Esophagus squamous epithelium (tissue), 5 donors: ENCODE measurements around the gene MOB3C. TPM values are rescaled to one million over a fixed set of nuclear protein-coding genes. Genes with fewer than 3 reads are reported as not detected.

Experiments used
- DNase-seq: peaks from one replicate; lab custom pipeline; 2025; lab: John Stamatoyannopoulos, UW
- H3K27ac ChIP-seq, 4 donors: fragments of 200-600 bp; sonication (generic); one replicate each; pipeline ENCODE4 v1.5.1; 2016 to 2019; ENCODE audit warnings: mild to moderate bottlenecking in 1 of 4
- H3K27me3 ChIP-seq, 4 donors: fragments of 200-600 bp; sonication (generic); 1 replicate in 3 of 4; 2 replicates in 1 of 4; pipeline versions ENCODE4 v1.5.1 to v1.6.0; 2017 to 2021; ENCODE audit warnings: antibody characterized with exemption in 1 of 4
- H3K36me3 ChIP-seq, 3 donors: fragments of 200-600 bp; sonication (generic); one replicate each; pipeline ENCODE4 v1.5.1; 2016 to 2019
- H3K4me1 ChIP-seq, 3 donors: fragments of 200-600 bp; sonication (generic); one replicate each; pipeline ENCODE4 v1.5.1; 2017 to 2019
- H3K4me3 ChIP-seq, 4 donors: fragments of 200-600 bp; sonication (generic); 1 replicate in 3 of 4; 2 replicates in 1 of 4; pipeline ENCODE4 v1.5.1; 2016 to 2019; ENCODE audit warnings: mild to moderate bottlenecking in 2 of 4, moderate library complexity in 1 of 4
- H3K9me3 ChIP-seq, 3 donors: fragments of 200-600 bp; sonication (generic); one replicate each; pipeline ENCODE4 v1.5.1; 2016 to 2019
- POLR2A ChIP-seq, 4 donors: fragments of 450-650 bp; IDR thresholded peaks; one replicate each; pipeline ENCODE4 v1.6.1; 2017; ENCODE audit warnings: antibody characterized with exemption in 4 of 4, mild to moderate bottlenecking in 4 of 4, moderate library complexity in 3 of 4
- WGBS, 2 donors: methylation state at CpG; one replicate each; pipeline ENCODE4 v1.1.5; 2018; 5-methylcytosine and 5-hydroxymethylcytosine counted together
- intact Hi-C: fragments of 100-400 bp; cut with DNase I; formaldehyde crosslinking; loops from one replicate; pipeline ENCODE4 v1.15.0; 2022
- total RNA-seq, 4 donors: library from RNA; depleted of rRNA; stranded (reverse); fragments of >200 nt; gene quantifications; one replicate each; pipeline ENCODE4 v1.1.0, GENCODE V29; 2016
- TF ChIP-seq, protein P1 (sequence below), 6 experiments: fragments of 450-650 bp in 4 of 6; fragments of 200-600 bp in 2 of 6; sonication (generic) in 2 of 6; IDR thresholded peaks; one replicate each; pipeline ENCODE4 v1.5.1; 2016 to 2019; ENCODE audit warnings: antibody characterized with exemption in 6 of 6, mild to moderate bottlenecking in 4 of 6, moderate library complexity in 4 of 6
- donor health status: DM: yes; HTN: yes; CAD: no.

Gene MOB3C
- total RNA-seq, 4 donors from 2014 or later, result 12.0 to 29.3 (median 18.7) TPM

DNA sequence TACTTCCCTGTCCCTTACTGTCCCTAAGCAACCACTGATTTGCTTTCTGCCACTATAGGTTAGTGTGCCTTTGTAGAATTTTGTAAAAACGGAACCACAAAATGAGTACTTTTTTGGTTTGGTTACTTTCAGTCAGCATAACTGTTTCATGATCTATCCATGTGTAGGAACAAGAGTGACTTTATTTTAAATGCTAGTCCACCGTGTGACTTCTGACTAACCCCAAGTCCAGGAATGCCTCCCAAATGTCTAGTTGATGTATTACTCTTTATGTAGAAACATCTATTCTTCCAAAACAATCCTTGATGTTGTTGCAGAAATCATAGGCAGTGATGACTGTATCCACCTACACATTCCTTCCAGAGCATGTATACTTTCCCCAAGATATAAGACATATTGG lies 30.2 kb upstream of the MOB3C start:
- peaks cover 0 to 82% (median 4%) of the 10 kb centered on the region in 3 donors for H3K36me3 ChIP-seq
- WGBS, 2 donors, result 60 to 96% methylated on average over 2 of the region's 2 CpGs
- intact Hi-C loops, result no loop called here
- H3K4me3 ChIP-seq, result no peak overlapping the region
- H3K27ac ChIP-seq, result no peak overlapping the region
- DNase-seq, result no peak
- H3K9me3 ChIP-seq, result peaks cover 0 to 12% (median 7%) of the 10 kb centered on the region in 3 donors
- H3K27me3 ChIP-seq, result no peaks in the 10 kb centered on the region
- H3K4me1 ChIP-seq, result peaks cover 0 to 21% (median 12%) of the 10 kb centered on the region in 3 donors
- no peak for TF ChIP-seq POLR2A (IDR thresholded peaks at IDR 0.05)
- TF ChIP-seq, protein P1, sequence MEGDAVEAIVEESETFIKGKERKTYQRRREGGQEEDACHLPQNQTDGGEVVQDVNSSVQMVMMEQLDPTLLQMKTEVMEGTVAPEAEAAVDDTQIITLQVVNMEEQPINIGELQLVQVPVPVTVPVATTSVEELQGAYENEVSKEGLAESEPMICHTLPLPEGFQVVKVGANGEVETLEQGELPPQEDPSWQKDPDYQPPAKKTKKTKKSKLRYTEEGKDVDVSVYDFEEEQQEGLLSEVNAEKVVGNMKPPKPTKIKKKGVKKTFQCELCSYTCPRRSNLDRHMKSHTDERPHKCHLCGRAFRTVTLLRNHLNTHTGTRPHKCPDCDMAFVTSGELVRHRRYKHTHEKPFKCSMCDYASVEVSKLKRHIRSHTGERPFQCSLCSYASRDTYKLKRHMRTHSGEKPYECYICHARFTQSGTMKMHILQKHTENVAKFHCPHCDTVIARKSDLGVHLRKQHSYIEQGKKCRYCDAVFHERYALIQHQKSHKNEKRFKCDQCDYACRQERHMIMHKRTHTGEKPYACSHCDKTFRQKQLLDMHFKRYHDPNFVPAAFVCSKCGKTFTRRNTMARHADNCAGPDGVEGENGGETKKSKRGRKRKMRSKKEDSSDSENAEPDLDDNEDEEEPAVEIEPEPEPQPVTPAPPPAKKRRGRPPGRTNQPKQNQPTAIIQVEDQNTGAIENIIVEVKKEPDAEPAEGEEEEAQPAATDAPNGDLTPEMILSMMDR (IDR thresholded peaks at IDR 0.05), result no peak

DNA sequence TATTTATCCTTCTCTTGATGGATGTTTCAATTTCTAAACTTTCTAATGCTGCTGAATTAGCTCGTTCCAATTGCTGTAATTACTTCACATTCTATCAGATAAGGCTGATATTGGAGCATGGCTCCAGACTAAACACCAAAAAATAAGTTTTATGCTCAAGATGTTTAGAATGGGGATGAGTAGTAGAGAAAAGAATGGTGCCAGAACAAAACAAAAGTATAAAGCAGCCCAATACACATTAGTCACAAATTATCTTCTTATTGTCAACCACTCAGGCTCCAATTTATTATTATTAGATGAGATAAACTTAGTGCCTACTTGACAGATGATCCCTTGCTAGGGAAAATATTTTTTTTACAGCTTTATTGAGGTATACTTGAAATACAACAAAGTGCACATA lies 29.7 kb upstream of the MOB3C start:
- peaks cover 0 to 12% (median 7%) of the 10 kb centered on the region in 3 donors for H3K9me3 ChIP-seq
- H3K27me3 ChIP-seq, result no peaks in the 10 kb centered on the region
- no peak overlapping the region for H3K27ac ChIP-seq
- intact Hi-C loops, result no loop called here
- TF ChIP-seq, protein P1 (IDR thresholded peaks at IDR 0.05), result no peak
- no peak for TF ChIP-seq POLR2A (IDR thresholded peaks at IDR 0.05)
- peaks cover 0 to 86% (median 4%) of the 10 kb centered on the region in 3 donors for H3K36me3 ChIP-seq
- peaks cover 0 to 24% (median 12%) of the 10 kb centered on the region in 3 donors for H3K4me1 ChIP-seq
- DNase-seq, result no peak
- H3K4me3 ChIP-seq, result no peak overlapping the region
- 67 to 87% methylated on average over 1 of the region's 1 CpG for WGBS, 2 donors

DNA sequence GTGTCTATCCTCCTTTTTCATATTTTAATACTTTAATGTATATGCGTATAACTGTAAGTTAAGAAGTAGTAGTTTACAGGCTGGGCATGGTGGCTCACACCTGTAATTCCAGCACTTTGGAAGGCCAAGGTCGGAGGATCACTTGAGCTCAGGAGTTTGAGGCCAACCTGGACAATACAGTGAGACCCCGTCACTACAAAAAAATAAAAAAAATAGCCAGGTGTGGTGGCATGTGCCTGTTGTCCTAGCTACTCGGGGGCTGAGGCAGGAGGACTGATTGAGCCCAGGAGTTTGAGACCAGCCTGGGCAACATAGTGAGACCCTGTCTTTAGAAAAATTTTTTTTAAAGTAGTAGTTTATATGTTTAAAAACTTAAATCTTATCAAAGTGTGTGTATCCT lies 29.2 kb upstream of the MOB3C start:
- Histone ChIP-seq H3K4me1 (peaks cover 0 to 24% (median 12%) of the 10 kb centered on the region in 3 donors), H3K27me3 (no peaks in the 10 kb centered on the region), H3K4me3 (no peak overlapping the region), H3K9me3 (peaks cover 0 to 12% (median 7%) of the 10 kb centered on the region in 3 donors), H3K27ac (no peak overlapping the region), H3K36me3 (peaks cover 0 to 84% (median 4%) of the 10 kb centered on the region in 3 donors)
- WGBS, 2 donors, result 91 to 94% methylated on average over 4 of the region's 4 CpGs
- TF ChIP-seq, protein P1 (IDR thresholded peaks at IDR 0.05), result no peak
- intact Hi-C loops, result no loop called here
- no peak for DNase-seq

DNA sequence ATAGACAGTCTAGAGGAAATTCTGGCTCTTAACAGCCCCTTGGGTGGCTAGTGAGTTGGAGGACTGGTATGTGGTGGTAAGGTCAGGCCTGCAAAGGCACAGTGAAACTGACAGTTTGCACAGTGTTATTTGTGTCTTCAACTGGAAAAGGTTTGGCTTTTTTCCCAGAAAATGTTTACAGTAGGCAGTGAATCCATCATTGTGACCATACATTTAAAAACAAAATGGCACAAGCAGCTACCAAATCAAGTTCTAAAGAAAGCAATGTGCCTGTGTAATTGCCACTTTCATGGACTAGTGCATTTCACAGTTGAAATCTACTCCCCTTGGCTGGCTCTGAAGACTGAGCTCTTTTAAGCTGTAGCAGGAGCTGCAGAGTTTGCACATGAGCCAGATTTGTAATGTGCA lies 26.8 kb upstream of the MOB3C start:
- Histone ChIP-seq H3K27me3 (no peaks in the 10 kb centered on the region), H3K36me3 (peaks cover 0 to 63% (median 0%) of the 10 kb centered on the region in 3 donors), H3K27ac (peak overlapping the region in 3 of 4 donors; percentile 17 to 49 (median 27)), H3K4me1 (peaks cover 0 to 39% (median 17%) of the 10 kb centered on the region in 3 donors), H3K4me3 (no peak overlapping the region), H3K9me3 (no peaks in the 10 kb centered on the region)
- intact Hi-C loops, result no loop called here
- TF ChIP-seq POLR2A (IDR thresholded peaks at IDR 0.05), result no peak
- TF ChIP-seq, protein P1 (IDR thresholded peaks at IDR 0.05), result no peak
- no peak for DNase-seq

DNA sequence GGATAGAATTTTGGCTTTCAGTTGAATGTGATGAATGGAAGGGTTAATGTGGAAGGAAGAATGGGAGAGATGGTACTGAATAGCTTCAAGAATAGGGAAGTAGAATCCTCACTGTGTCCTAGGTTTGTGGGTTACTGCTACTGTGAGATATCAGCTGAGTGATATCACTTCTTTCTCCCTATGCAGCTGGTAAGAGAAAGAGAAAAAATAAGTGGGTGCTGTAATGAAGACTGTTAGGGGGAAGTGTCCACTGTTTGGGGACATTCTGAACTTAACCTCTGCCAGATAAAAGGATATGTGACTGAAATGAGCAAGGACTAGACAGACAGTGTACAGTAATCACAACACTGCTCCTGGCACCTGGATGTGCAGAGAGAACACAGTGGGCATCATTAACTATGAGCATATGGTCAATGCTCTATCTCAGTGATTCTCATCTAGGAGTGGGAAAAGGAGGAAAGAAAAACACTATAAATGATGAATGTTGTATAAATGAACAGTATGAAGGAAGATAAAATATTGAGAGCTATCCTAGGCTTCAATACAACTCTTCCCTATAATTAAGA lies 25.6 kb upstream of the MOB3C start:
- intact Hi-C loops, result no loop called here
- DNase-seq, result no peak
- H3K9me3 ChIP-seq, result no peaks in the 10 kb centered on the region
- peak overlapping the region in 3 of 4 donors; percentile 3 to 49 (median 10) for H3K27ac ChIP-seq
- peaks cover 0 to 39% (median 17%) of the 10 kb centered on the region in 3 donors for H3K4me1 ChIP-seq
- TF ChIP-seq, protein P1 (IDR thresholded peaks at IDR 0.05), result no peak
- no peak for TF ChIP-seq POLR2A (IDR thresholded peaks at IDR 0.05)
- H3K36me3 ChIP-seq, result peaks cover 0 to 60% (median 0%) of the 10 kb centered on the region in 3 donors
- no peak overlapping the region for H3K4me3 ChIP-seq
- H3K27me3 ChIP-seq, result no peaks in the 10 kb centered on the region
